ENCODE results near the gene GPAT3.

Gene GPAT3

DNA sequence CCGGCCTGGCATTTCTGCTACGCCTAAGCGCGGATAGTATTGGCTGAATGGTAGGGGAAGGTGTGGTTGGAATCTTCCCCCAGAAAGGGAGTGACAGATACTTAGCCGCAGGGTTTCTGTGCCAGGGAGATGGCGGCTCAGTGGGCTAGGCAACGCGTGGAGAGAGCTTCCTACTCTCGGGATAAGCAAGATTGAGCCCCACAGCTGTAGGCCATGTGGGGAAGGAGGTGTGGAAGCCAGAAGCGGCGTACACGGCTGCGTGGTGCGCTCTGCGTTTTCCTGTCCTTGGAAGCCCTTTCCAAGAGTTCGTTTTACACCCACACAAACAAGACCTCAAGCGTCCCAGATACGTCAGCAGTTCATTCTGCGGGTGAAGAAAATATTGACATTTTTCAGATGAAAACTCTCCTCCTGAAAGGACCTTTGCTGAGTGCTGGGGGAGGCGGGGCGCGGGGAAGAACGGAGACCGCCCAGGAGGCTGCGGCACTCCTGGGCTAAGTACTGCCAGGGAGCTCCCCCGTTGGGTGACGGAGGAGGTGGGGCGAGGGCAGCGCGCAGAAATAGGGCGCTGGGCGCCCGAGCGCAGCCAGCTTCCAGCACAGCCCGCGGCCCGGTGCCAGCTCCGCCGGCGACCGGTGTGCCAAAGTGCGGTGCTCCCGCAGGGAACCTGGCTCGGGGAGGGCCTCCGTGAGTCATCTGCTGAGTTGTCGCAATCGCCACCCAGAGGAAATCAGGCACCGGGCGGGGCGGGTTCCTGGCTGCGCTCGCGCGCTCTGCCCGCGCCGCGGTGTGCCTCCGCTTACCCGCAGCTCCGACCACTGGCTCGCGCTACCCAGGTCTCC, at the start of gene GPAT3 (continued):
- TF ChIP-seq ZNF223 (tag by site-specific recombination; IDR thresholded peaks at IDR 0.05) (no peak), KLF8 (tag by site-specific recombination; IDR thresholded peaks at IDR 0.05) (peak; percentile 72), ZNF37A (tag by site-specific recombination; IDR thresholded peaks at IDR 0.05) (no peak), ZNF747 (tag by site-specific recombination; IDR thresholded peaks at IDR 0.05) (no peak), ZBTB1 (tag by site-specific recombination; IDR thresholded peaks at IDR 0.05) (peak; percentile 75; the same call in 1 of the 2 replicates), ZNF132 (tag by site-specific recombination; IDR thresholded peaks at IDR 0.05; ENCODE audit: borderline replicate concordance) (no peak), ZNF394 (tag by site-specific recombination; IDR thresholded peaks at IDR 0.05; ENCODE audit: borderline replicate concordance) (peak; percentile 37; the same call in 1 of the 2 replicates), ZNF791 (tag by site-specific recombination; IDR thresholded peaks at IDR 0.05) (no peak), SCRT1 (tag by site-specific recombination; IDR thresholded peaks at IDR 0.05; ENCODE audit: borderline replicate concordance) (no peak), KLF9 (tag by site-specific recombination; IDR thresholded peaks at IDR 0.05; ENCODE audit: low read depth) (peak; percentile 26; the same call in 1 of the 2 replicates), ZNF514 (tag by site-specific recombination; IDR thresholded peaks at IDR 0.05) (no peak), KLF10 (tag by site-specific recombination; IDR thresholded peaks at IDR 0.05) (0 out of 2 replicates have a peak, but pooled peaks have one; percentile 36), ZNF530 (tag by site-specific recombination; IDR thresholded peaks at IDR 0.05; ENCODE audit: low read depth) (no peak), ZNF155 (tag by site-specific recombination; IDR thresholded peaks at IDR 0.05) (no peak), KLF7 (tag by site-specific recombination; IDR thresholded peaks at IDR 0.05; ENCODE audit: borderline replicate concordance) (0 out of 2 replicates have a peak, but pooled peaks have one; percentile 17), ZNF610 (tag by site-specific recombination; IDR thresholded peaks at IDR 0.05; ENCODE audit: borderline replicate concordance) (peak; percentile 21; the same call in 1 of the 2 replicates), BCL11B (tag by site-specific recombination; IDR thresholded peaks at IDR 0.05; ENCODE audit: low read depth) (no peak), ZNF112 (tag by site-specific recombination; IDR thresholded peaks at IDR 0.05) (no peak), PRDM1 (tag by site-specific recombination; IDR thresholded peaks at IDR 0.05) (no peak), SALL2 (tag by site-specific recombination; IDR thresholded peaks at IDR 0.05; ENCODE audit: borderline replicate concordance) (no peak), ZEB2 (tag by site-specific recombination; IDR thresholded peaks at IDR 0.05) (peak; percentile 95), ZNF544 (tag by site-specific recombination; IDR thresholded peaks at IDR 0.05) (no peak), ZNF792 (tag by site-specific recombination; IDR thresholded peaks at IDR 0.05) (no peak), SP7 (tag by site-specific recombination; IDR thresholded peaks at IDR 0.05) (peak; percentile 83), ZNF133 (tag by site-specific recombination; IDR thresholded peaks at IDR 0.05) (no peak), FEZF1 (tag by site-specific recombination; IDR thresholded peaks at IDR 0.05) (no peak), SCRT2 (tag by site-specific recombination; IDR thresholded peaks at IDR 0.05) (peak; percentile 39; the same call in 1 of the 2 replicates), ZNF561 (tag by site-specific recombination; IDR thresholded peaks at IDR 0.05; ENCODE audit: borderline replicate concordance) (peak; percentile 72; the same call in 1 of the 2 replicates)
- TF ChIP-seq, protein P1, sequence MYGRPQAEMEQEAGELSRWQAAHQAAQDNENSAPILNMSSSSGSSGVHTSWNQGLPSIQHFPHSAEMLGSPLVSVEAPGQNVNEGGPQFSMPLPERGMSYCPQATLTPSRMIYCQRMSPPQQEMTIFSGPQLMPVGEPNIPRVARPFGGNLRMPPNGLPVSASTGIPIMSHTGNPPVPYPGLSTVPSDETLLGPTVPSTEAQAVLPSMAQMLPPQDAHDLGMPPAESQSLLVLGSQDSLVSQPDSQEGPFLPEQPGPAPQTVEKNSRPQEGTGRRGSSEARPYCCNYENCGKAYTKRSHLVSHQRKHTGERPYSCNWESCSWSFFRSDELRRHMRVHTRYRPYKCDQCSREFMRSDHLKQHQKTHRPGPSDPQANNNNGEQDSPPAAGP (tag by site-specific recombination; IDR thresholded peaks at IDR 0.05): peak; percentile 55; the same call in 1 of the 2 replicates
- TF ChIP-seq, protein P2, sequence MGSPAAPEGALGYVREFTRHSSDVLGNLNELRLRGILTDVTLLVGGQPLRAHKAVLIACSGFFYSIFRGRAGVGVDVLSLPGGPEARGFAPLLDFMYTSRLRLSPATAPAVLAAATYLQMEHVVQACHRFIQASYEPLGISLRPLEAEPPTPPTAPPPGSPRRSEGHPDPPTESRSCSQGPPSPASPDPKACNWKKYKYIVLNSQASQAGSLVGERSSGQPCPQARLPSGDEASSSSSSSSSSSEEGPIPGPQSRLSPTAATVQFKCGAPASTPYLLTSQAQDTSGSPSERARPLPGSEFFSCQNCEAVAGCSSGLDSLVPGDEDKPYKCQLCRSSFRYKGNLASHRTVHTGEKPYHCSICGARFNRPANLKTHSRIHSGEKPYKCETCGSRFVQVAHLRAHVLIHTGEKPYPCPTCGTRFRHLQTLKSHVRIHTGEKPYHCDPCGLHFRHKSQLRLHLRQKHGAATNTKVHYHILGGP (tag by site-specific recombination; IDR thresholded peaks at IDR 0.05): no peak
- TF ChIP-seq, protein P3, sequence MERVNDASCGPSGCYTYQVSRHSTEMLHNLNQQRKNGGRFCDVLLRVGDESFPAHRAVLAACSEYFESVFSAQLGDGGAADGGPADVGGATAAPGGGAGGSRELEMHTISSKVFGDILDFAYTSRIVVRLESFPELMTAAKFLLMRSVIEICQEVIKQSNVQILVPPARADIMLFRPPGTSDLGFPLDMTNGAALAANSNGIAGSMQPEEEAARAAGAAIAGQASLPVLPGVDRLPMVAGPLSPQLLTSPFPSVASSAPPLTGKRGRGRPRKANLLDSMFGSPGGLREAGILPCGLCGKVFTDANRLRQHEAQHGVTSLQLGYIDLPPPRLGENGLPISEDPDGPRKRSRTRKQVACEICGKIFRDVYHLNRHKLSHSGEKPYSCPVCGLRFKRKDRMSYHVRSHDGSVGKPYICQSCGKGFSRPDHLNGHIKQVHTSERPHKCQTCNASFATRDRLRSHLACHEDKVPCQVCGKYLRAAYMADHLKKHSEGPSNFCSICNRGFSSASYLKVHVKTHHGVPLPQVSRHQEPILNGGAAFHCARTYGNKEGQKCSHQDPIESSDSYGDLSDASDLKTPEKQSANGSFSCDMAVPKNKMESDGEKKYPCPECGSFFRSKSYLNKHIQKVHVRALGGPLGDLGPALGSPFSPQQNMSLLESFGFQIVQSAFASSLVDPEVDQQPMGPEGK (tag by site-specific recombination; IDR thresholded peaks at IDR 0.05): peak; percentile 87
- TF ChIP-seq, protein P4, sequence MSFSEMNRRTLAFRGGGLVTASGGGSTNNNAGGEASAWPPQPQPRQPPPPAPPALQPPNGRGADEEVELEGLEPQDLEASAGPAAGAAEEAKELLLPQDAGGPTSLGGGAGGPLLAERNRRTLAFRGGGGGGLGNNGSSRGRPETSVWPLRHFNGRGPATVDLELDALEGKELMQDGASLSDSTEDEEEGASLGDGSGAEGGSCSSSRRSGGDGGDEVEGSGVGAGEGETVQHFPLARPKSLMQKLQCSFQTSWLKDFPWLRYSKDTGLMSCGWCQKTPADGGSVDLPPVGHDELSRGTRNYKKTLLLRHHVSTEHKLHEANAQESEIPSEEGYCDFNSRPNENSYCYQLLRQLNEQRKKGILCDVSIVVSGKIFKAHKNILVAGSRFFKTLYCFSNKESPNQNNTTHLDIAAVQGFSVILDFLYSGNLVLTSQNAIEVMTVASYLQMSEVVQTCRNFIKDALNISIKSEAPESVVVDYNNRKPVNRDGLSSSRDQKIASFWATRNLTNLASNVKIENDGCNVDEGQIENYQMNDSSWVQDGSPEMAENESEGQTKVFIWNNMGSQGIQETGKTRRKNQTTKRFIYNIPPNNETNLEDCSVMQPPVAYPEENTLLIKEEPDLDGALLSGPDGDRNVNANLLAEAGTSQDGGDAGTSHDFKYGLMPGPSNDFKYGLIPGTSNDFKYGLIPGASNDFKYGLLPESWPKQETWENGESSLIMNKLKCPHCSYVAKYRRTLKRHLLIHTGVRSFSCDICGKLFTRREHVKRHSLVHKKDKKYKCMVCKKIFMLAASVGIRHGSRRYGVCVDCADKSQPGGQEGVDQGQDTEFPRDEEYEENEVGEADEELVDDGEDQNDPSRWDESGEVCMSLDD (tag by site-specific recombination; IDR thresholded peaks at IDR 0.05): peak; percentile 72
